Measurements from ENCODE around the gene MCM3.

MCM3 gene

DNA sequence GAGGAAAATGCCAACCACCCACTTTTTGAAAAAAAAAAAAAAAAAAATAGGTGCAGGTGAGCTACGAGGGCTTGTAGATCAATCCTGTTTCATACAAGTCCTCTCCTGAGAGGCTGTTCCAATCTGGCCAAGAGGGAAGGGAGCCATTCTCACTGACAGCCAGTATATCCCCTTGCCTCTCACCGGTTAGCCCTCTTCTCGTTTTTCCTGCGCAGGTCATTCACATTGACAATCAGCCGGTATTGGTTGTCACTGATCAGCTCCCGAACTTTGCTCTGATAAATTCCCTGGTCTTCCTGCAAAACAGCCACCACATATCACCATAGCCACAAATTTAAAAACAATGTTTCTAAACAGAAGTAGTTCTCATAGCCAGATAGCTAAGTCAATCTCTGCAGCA, 1.4 kb downstream of the MCM3 start:
- POLR2A ChIA-PET = interaction anchor here (1.0 to 5.5 kb wide), 9 partner anchors 10 to 117 kb away, joined by 3 to 69 read pairs (median 5); partner anchors contain the start of gene PAQR8
- no peak for TF ChIP-seq FOXM1 (IDR thresholded peaks at IDR 0.05; ENCODE audit: borderline replicate concordance)
- no peak for TF ChIP-seq ELF4 (IDR thresholded peaks at IDR 0.05)
- no peak for TF ChIP-seq FOXK2 (IDR thresholded peaks at IDR 0.05)
- no peak for TF ChIP-seq CTBP1 (IDR thresholded peaks at IDR 0.05; ENCODE audit: borderline replicate concordance)
- TF ChIP-seq LEF1 (IDR thresholded peaks at IDR 0.05; ENCODE audit: borderline replicate concordance) = no peak
- TF ChIP-seq ZNF384 (IDR thresholded peaks at IDR 0.05) = no peak
- no peak for TF ChIP-seq SUZ12 (IDR thresholded peaks at IDR 0.05)
- no peak for TF ChIP-seq ARNT (IDR thresholded peaks at IDR 0.05)
- no peak for TF ChIP-seq HDGF (IDR thresholded peaks at IDR 0.05; ENCODE audit: borderline replicate concordance)
- no peak for TF ChIP-seq FOXA1 (IDR thresholded peaks at IDR 0.05)
- CTCF ChIA-PET = interaction anchor here (0.7 to 1.0 kb wide), 3 partner anchors 13 to 108 kb away, joined by 3 read pairs; no protein-coding TSS in a partner anchor
- DNase-seq (ENCODE audit: extremely low spot score) = no peak

DNA sequence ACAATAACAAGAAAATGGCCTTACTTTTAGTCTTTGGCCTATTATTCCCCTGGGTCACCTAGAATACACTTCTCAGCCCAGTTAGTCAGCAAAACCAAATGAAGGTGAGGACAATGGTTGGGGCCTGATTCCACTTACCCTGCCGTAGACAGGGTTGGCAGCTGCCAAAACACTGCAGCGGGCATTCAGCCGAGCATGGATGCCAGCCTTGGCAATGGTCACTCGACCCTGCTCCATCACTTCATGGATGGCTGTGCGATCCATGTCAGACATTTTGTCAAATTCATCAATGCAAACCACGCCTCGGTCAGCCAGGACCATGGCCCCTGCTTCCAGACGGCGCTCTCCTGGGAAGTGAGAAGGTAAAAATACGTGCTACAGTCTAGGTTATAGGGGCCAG, 8.4 kb downstream of the MCM3 start:
- DNase-seq (ENCODE audit: extremely low spot score) = no peak
- TF ChIP-seq CTBP1 (IDR thresholded peaks at IDR 0.05; ENCODE audit: borderline replicate concordance) (no peak), NFRKB (IDR thresholded peaks at IDR 0.05) (no peak), L3MBTL2 (conservative IDR thresholded peaks at IDR 0.05) (no peak), SUZ12 (IDR thresholded peaks at IDR 0.05) (no peak), FOXK2 (IDR thresholded peaks at IDR 0.05) (no peak), SP1 (IDR thresholded peaks at IDR 0.05) (no peak), HDGF (IDR thresholded peaks at IDR 0.05; ENCODE audit: borderline replicate concordance) (no peak), FOXM1 (IDR thresholded peaks at IDR 0.05; ENCODE audit: borderline replicate concordance) (no peak), ARNT (IDR thresholded peaks at IDR 0.05) (no peak), TARDBP (IDR thresholded peaks at IDR 0.05) (no peak), PKNOX1 (IDR thresholded peaks at IDR 0.05) (no peak), BHLHE40 (IDR thresholded peaks at IDR 0.05; ENCODE audit: borderline replicate concordance) (no peak), ZNF384 (IDR thresholded peaks at IDR 0.05) (no peak), LEF1 (IDR thresholded peaks at IDR 0.05; ENCODE audit: borderline replicate concordance) (no peak), FOXA1 (IDR thresholded peaks at IDR 0.05) (no peak), ELF4 (IDR thresholded peaks at IDR 0.05) (no peak)
- CTCF ChIA-PET = no interaction called here
- POLR2A ChIA-PET = interaction anchor here (0.7 to 7.8 kb wide), 2 partner anchors 7 to 10 kb away, joined by 3 to 44 read pairs; partner anchors contain the start of gene MCM3

DNA sequence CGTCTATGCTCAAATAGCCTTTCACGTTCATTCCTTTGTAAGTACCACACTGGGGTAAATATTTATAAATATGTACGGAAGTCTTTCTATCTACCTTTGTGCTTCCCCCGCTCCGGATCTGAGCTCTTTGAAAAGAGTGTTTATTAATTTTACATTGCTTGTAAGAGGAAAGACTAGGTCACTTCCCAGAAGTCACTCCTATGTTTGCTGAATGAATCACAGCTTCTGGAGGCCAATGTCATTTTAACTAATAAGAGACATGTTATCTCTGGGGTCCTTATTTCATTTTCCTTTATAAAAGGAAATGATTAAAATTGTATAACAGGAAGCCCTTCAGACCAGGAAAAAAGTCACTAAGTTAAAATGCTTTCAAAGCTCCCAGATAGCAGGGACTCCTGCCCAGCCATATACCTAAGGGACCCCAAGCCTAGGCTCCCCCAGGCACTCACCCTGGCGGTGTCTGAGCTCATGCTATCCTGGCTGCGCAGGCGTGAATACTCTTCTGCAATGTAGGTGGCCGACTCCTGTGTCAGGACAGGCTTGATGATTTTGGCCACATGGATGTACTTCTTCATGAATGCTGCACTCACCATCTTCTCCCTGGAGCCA, 12.6 kb downstream of the MCM3 start:
- DNase-seq (ENCODE audit: extremely low spot score) = no peak
- ChIA-PET CTCF (interaction anchor here (0.6 to 1.6 kb wide), 2 partner anchors 8 to 10 kb away, joined by 5 read pairs; no protein-coding TSS in a partner anchor), POLR2A (interaction anchor here (0.6 to 7.8 kb wide), 4 partner anchors 8 to 1058 kb away, joined by 3 to 44 read pairs (median 4); partner anchors contain the start of gene MCM3)
- TF ChIP-seq NFRKB (IDR thresholded peaks at IDR 0.05) (no peak), HDGF (IDR thresholded peaks at IDR 0.05; ENCODE audit: borderline replicate concordance) (no peak), ELF4 (IDR thresholded peaks at IDR 0.05) (no peak), SUZ12 (IDR thresholded peaks at IDR 0.05) (no peak), FOXA1 (IDR thresholded peaks at IDR 0.05) (no peak), FOXM1 (IDR thresholded peaks at IDR 0.05; ENCODE audit: borderline replicate concordance) (no peak), ARNT (IDR thresholded peaks at IDR 0.05) (no peak), L3MBTL2 (conservative IDR thresholded peaks at IDR 0.05) (no peak), LEF1 (IDR thresholded peaks at IDR 0.05; ENCODE audit: borderline replicate concordance) (no peak), ZNF384 (IDR thresholded peaks at IDR 0.05) (no peak), FOXK2 (IDR thresholded peaks at IDR 0.05) (no peak)

DNA sequence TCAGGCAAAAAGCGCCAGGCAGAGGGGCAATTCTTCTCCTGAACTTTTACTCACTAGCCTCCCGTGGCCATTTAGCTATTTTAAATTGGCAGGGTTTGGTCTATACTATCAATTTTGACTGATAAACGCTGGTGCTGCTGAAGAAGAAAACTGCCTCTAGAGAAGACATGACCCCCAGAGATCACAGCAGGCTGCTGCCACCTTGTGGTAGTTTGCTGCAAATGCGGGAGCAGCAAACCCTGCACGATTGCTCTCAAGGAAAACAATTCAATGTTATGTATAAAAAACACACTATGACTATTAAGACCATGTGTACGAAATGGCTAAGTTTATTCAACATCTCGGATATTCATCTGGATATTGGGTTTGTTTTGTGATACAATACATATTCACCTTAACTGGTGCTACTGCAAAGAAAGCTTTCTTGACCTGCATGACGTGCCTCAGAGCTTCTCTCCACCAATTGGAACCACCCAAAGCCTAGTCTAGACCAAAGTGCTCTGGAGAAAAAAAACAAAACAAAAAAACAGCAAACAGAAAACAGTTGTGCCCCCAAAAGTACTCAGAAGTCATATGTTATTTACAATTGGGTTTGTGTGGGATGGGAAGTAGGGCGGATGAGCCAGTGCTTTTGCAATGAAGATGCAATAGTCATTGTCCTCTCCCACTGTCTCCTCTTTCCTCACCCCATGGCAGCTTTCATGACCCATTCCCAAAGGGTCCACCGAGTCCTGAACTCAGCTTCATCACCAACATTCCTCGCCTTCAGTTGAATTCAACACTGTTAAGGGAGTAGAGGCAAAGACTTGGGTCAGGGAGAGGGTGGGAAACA, 20.6 kb downstream of the MCM3 start:
- DNase-seq (ENCODE audit: extremely low spot score) = peak; percentile 70
- ChIA-PET POLR2A (interaction anchor here (1.2 to 1.8 kb wide), 3 partner anchors 9 to 21 kb away, joined by 5 to 8 read pairs (median 5); partner anchors contain the start of gene MCM3), CTCF (interaction anchor here (0.6 to 1.6 kb wide), 11 partner anchors 8 to 343 kb away, joined by 3 to 8 read pairs (median 4); no protein-coding TSS in a partner anchor)
- TF ChIP-seq PKNOX1 (IDR thresholded peaks at IDR 0.05) (no peak), ZNF384 (IDR thresholded peaks at IDR 0.05) (no peak), CTBP1 (IDR thresholded peaks at IDR 0.05; ENCODE audit: borderline replicate concordance) (no peak), BHLHE40 (IDR thresholded peaks at IDR 0.05; ENCODE audit: borderline replicate concordance) (no peak), HDGF (IDR thresholded peaks at IDR 0.05; ENCODE audit: borderline replicate concordance) (no peak), TARDBP (IDR thresholded peaks at IDR 0.05) (no peak)

- ChIA-PET POLR2A (interaction anchor here (1.0 to 2.2 kb wide), 4 partner anchors 10 to 22 kb away, joined by 5 to 7 read pairs (median 5); partner anchors contain the start of gene MCM3), CTCF (interaction anchor here (0.6 to 0.9 kb wide), 2 partner anchors 137 to 155 kb away, joined by 3 to 4 read pairs; no protein-coding TSS in a partner anchor)
- TF ChIP-seq LEF1 (IDR thresholded peaks at IDR 0.05; ENCODE audit: borderline replicate concordance) = no peak
- TF ChIP-seq PKNOX1 (IDR thresholded peaks at IDR 0.05) = no peak
- no peak for TF ChIP-seq TARDBP (IDR thresholded peaks at IDR 0.05)
- no peak for TF ChIP-seq NFRKB (IDR thresholded peaks at IDR 0.05)
- TF ChIP-seq FOXM1 (IDR thresholded peaks at IDR 0.05; ENCODE audit: borderline replicate concordance) = no peak
- no peak for TF ChIP-seq FOXK2 (IDR thresholded peaks at IDR 0.05)
- no peak for TF ChIP-seq L3MBTL2 (conservative IDR thresholded peaks at IDR 0.05)
- no peak for TF ChIP-seq SP1 (IDR thresholded peaks at IDR 0.05)
- TF ChIP-seq ZNF384 (IDR thresholded peaks at IDR 0.05) = no peak
- no peak for TF ChIP-seq ARNT (IDR thresholded peaks at IDR 0.05)
- no peak for TF ChIP-seq ELF4 (IDR thresholded peaks at IDR 0.05)
- no peak for TF ChIP-seq CTBP1 (IDR thresholded peaks at IDR 0.05; ENCODE audit: borderline replicate concordance)
- no peak for TF ChIP-seq HDGF (IDR thresholded peaks at IDR 0.05; ENCODE audit: borderline replicate concordance)
- no peak for TF ChIP-seq SUZ12 (IDR thresholded peaks at IDR 0.05)
- TF ChIP-seq FOXA1 (IDR thresholded peaks at IDR 0.05) = no peak
- no peak for TF ChIP-seq BHLHE40 (IDR thresholded peaks at IDR 0.05; ENCODE audit: borderline replicate concordance)
- DNase-seq (ENCODE audit: extremely low spot score) = no peak
These were observed 21.8 kb downstream of the MCM3 start for GRCh38 chr6:52262620-52263344.

All from HEK293T (cell line).